AML-193 (cell line): ENCODE measurements around the gene ATP5MG.
"Not testable (repeated sequence)": the region's sequence is repeated elsewhere in the genome, so short reads cannot be mapped to it uniquely, and the experiment has no call there.

ENCODE experiments used
- DNase-seq, 2 experiments: peaks; one replicate each; lab custom pipeline; 2025; lab: John Stamatoyannopoulos, UW

ATP5MG gene

GRCh38 chr11:118401151-118401879 is at the start of gene ATP5MG:
TSS of gene ATP5MG (plus strand) at chr11:118401606. CDS start at chr11:118401666, 60 bp downstream.
- peak; percentile 76 to 90 for DNase-seq

- DNase-seq: peak; percentile 32
Observed at GRCh38 chr11:118353084-118353710, 48.2 kb upstream of the ATP5MG start.

- DNase-seq: no peak
Observed at GRCh38 chr11:118358071-118358470, 43.3 kb upstream of the ATP5MG start.

- peak; percentile 84 to 88 for DNase-seq
Observed at GRCh38 chr11:118359295-118359958, 42.0 kb upstream of the ATP5MG start, which contains the start of gene UBE4A. TSS of gene UBE4A (plus strand) at chr11:118359600. CDS start at chr11:118365081, 5,481 bp downstream.

GRCh38 chr11:118364956-118365615 is 36.3 kb upstream of the ATP5MG start:
- DNase-seq: no peak

- DNase-seq: no peak
Observed at GRCh38 chr11:118366287-118366686, 35.1 kb upstream of the ATP5MG start.

- DNase-seq: no peak
Observed at GRCh38 chr11:118370774-118371173, 30.6 kb upstream of the ATP5MG start.

- DNase-seq: no peak
Observed at GRCh38 chr11:118373263-118373662, 28.1 kb upstream of the ATP5MG start.

- DNase-seq: no peak
Observed at GRCh38 chr11:118373871-118374270, 27.5 kb upstream of the ATP5MG start.

GRCh38 chr11:118374729-118375128 is 26.7 kb upstream of the ATP5MG start:
- no peak for DNase-seq

- no peak for DNase-seq
Observed at GRCh38 chr11:118375978-118376377, 25.4 kb upstream of the ATP5MG start.

- no peak for DNase-seq
Observed at GRCh38 chr11:118379497-118379896, 21.9 kb upstream of the ATP5MG start.

GRCh38 chr11:118380571-118380970 is 20.8 kb upstream of the ATP5MG start:
- no peak for DNase-seq

- no peak for DNase-seq
Observed at GRCh38 chr11:118382954-118383353, 18.5 kb upstream of the ATP5MG start.

GRCh38 chr11:118383657-118384056 is 17.7 kb upstream of the ATP5MG start:
- no peak for DNase-seq

GRCh38 chr11:118396097-118396501 is 5.3 kb upstream of the ATP5MG start:
- no peak for DNase-seq

GRCh38 chr11:118397448-118397847 is 4.0 kb upstream of the ATP5MG start:
- DNase-seq: no peak

GRCh38 chr11:118398791-118399559 is 2.4 kb upstream of the ATP5MG start:
- DNase-seq: no peak

GRCh38 chr11:118401880-118402590 is 629 bp downstream of the ATP5MG start:
- DNase-seq: peak; percentile 29 to 42

GRCh38 chr11:118402594-118402993 is 1.2 kb downstream of the ATP5MG start:
- DNase-seq: not testable (repeated sequence)

GRCh38 chr11:118406599-118407166 is 5.3 kb downstream of the ATP5MG start:
- DNase-seq: no peak
